Osteocyte (in vitro differentiated cells): ENCODE data around the gene SCLY. TPM values are rescaled to one million over a fixed set of nuclear protein-coding genes. Genes with fewer than 3 reads are reported as not detected.

Experiments used
- DNase-seq: peaks from one replicate; pipeline ENCODE4 v3.0.0; 2021; ENCODE audit warnings: mixed read lengths; ENCODE audit not compliant: unreplicated experiment; ENCODE audit errors: extremely low spot score
- H3K27ac Mint-ChIP-seq: one replicate; pipeline ENCODE4 v1.8.0; 2021; ENCODE audit warnings: mild to moderate bottlenecking, mixed read lengths; ENCODE audit not compliant: unreplicated experiment
- H3K27me3 Mint-ChIP-seq: one replicate; pipeline ENCODE4 v1.8.0; 2021; ENCODE audit warnings: mixed read lengths; ENCODE audit not compliant: unreplicated experiment
- H3K36me3 Mint-ChIP-seq: one replicate; pipeline ENCODE4 v1.8.0; 2021; ENCODE audit warnings: mixed read lengths; ENCODE audit not compliant: unreplicated experiment
- H3K4me1 Mint-ChIP-seq: one replicate; pipeline ENCODE4 v1.8.0; 2021; ENCODE audit warnings: mixed read lengths; ENCODE audit not compliant: unreplicated experiment
- H3K4me3 Mint-ChIP-seq: one replicate; pipeline ENCODE4 v1.8.0; 2021; ENCODE audit warnings: mild to moderate bottlenecking, moderate library complexity, mixed read lengths; ENCODE audit not compliant: unreplicated experiment
- H3K9me3 Mint-ChIP-seq: one replicate; pipeline ENCODE4 v1.8.0; 2021; ENCODE audit warnings: mixed read lengths; ENCODE audit not compliant: unreplicated experiment
- CTCF ChIP-seq: fragments of 200-600 bp; sonication (generic); IDR thresholded peaks from 2 replicates; pipeline ENCODE4 v1.5.0; 2021; ENCODE audit warnings: antibody characterized with exemption, mild to moderate bottlenecking, moderate library complexity
- total RNA-seq: library from RNA; stranded (reverse); gene quantifications from 2 replicates; pipeline ENCODE4 v1.2.1, GENCODE V29; 2021

The SCLY gene
- total RNA-seq, 1 donor from 2014 or later: 22.1 TPM

- no peak for TF ChIP-seq CTCF
- H3K4me3 Mint-ChIP-seq: no peak overlapping the region
- no peaks in the 10 kb centered on the region for H3K4me1 Mint-ChIP-seq
- no peak for DNase-seq
- H3K9me3 Mint-ChIP-seq: no peaks in the 10 kb centered on the region
- H3K27ac Mint-ChIP-seq: no peak overlapping the region
- peaks cover 6% of the 10 kb centered on the region for H3K27me3 Mint-ChIP-seq
- H3K36me3 Mint-ChIP-seq: no peaks in the 10 kb centered on the region
Observed at GRCh38 chr2:238121511-238122286, 60.9 kb downstream of the SCLY start.

- no peak overlapping the region for H3K4me3 Mint-ChIP-seq
- H3K4me1 Mint-ChIP-seq: no peaks in the 10 kb centered on the region
Observed at GRCh38 chr2:238122287-238123217, 61.8 kb downstream of the SCLY start.

GRCh38 chr2:238123218-238123971 is 62.6 kb downstream of the SCLY start:
- no peaks in the 10 kb centered on the region for H3K9me3 Mint-ChIP-seq
- peaks cover 2% of the 10 kb centered on the region for H3K27me3 Mint-ChIP-seq
- no peak overlapping the region for H3K4me3 Mint-ChIP-seq
- no peaks in the 10 kb centered on the region for H3K4me1 Mint-ChIP-seq
- DNase-seq: no peak
- no peaks in the 10 kb centered on the region for H3K36me3 Mint-ChIP-seq
- TF ChIP-seq CTCF: no peak
- no peak overlapping the region for H3K27ac Mint-ChIP-seq

More at GRCh38 chr2:238122287-238123217, 61.8 kb downstream of the SCLY start:
- Mint-ChIP-seq H3K9me3 (no peaks in the 10 kb centered on the region), H3K27me3 (peaks cover 6% of the 10 kb centered on the region), H3K36me3 (no peaks in the 10 kb centered on the region), H3K27ac (no peak overlapping the region)
- no peak for DNase-seq
- no peak for TF ChIP-seq CTCF

- no peaks in the 10 kb centered on the region for H3K36me3 Mint-ChIP-seq
- no peak overlapping the region for H3K4me3 Mint-ChIP-seq
- H3K27ac Mint-ChIP-seq: no peak overlapping the region
- TF ChIP-seq CTCF: no peak
- H3K4me1 Mint-ChIP-seq: no peaks in the 10 kb centered on the region
- no peaks in the 10 kb centered on the region for H3K9me3 Mint-ChIP-seq
- H3K27me3 Mint-ChIP-seq: peaks cover 2% of the 10 kb centered on the region
- DNase-seq: no peak
Observed at GRCh38 chr2:238123991-238124470, 63.2 kb downstream of the SCLY start.
